NCI-H1105 treated with DMSO at 0.1 percent for 48 hours (cell line): ENCODE measurements around the gene MRGPRG.

Source experiments
- DNase-seq: peaks from one replicate; lab custom pipeline; 2025; lab: John Stamatoyannopoulos, UW

Gene MRGPRG

GRCh38 chr11:3225826-3226750 is 7.5 kb upstream of the MRGPRG start:
- DNase-seq, result no peak

- no peak for DNase-seq
Measured at GRCh38 chr11:3225159-3225758, 6.6 kb upstream of the MRGPRG start.

GRCh38 chr11:3224401-3225057 is 5.9 kb upstream of the MRGPRG start:
- no peak for DNase-seq

GRCh38 chr11:3223932-3224381 is 5.3 kb upstream of the MRGPRG start:
- no peak for DNase-seq

- DNase-seq, result no peak
Measured at GRCh38 chr11:3222941-3223915, 4.6 kb upstream of the MRGPRG start.

- DNase-seq, result no peak
Measured at GRCh38 chr11:3222003-3222855, 3.6 kb upstream of the MRGPRG start.

GRCh38 chr11:3221408-3222002 is 2.9 kb upstream of the MRGPRG start:
- DNase-seq, result no peak

- DNase-seq, result no peak
Measured at GRCh38 chr11:3220521-3221407, 2.2 kb upstream of the MRGPRG start.

- DNase-seq, result no peak
Measured at GRCh38 chr11:3220101-3220500, 1.5 kb upstream of the MRGPRG start.

GRCh38 chr11:3219281-3219892 is 774 bp upstream of the MRGPRG start:
- no peak for DNase-seq

- DNase-seq, result no peak
Measured at GRCh38 chr11:3217818-3218482, 663 bp downstream of the MRGPRG start.

GRCh38 chr11:3216027-3216525 is 2.5 kb downstream of the MRGPRG start:
- DNase-seq, result no peak

GRCh38 chr11:3215346-3216026 is 3.1 kb downstream of the MRGPRG start:
- no peak for DNase-seq

- no peak for DNase-seq
Measured at GRCh38 chr11:3214420-3214699, 4.3 kb downstream of the MRGPRG start.

- no peak for DNase-seq
Measured at GRCh38 chr11:3213659-3214419, 4.8 kb downstream of the MRGPRG start.

GRCh38 chr11:3208272-3208671 is 10.3 kb downstream of the MRGPRG start:
- DNase-seq, result no peak
